GM21723 (cell line): ENCODE measurements around the gene MRGPRX3.
"Not testable (repeated sequence)": the region's sequence is repeated elsewhere in the genome, so short reads cannot be mapped to it uniquely, and the experiment has no call there.

Experiments
- ATAC-seq: cut with Tn5 transposase; IDR thresholded peaks from one replicate; pipeline ENCODE4 v1.9.1; 2021; ENCODE audit warnings: mild to moderate bottlenecking, moderate library complexity; ENCODE audit not compliant: unreplicated experiment

Gene MRGPRX3

GRCh38 chr11:18132341-18132740 lies at the start of gene MRGPRX3:
MRGPRX3 (plus strand) TSS chr11:18132571; CDS start chr11:18137203, 4,632 bp downstream.
- ATAC-seq: no peak

DNA sequence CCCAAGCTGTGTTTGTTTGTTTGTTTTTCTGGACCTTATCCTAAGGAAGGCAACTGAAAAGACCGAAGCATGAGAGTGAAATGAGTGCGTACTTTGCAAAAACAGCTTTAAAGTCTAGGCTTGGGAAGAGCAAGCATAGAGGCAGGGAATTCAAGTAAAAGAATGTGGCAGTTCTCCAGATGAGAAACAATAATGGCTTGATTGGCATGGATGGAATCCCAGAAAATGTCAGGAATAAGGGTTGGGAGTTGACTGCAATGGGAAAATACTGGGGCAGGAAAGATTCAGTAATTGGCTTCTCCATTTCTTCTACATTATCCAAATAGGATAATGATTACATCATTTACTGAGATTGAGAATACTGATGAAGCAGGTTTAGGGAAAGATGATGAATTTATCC lies 44.0 kb upstream of the MRGPRX3 start:
- no peak for ATAC-seq

DNA sequence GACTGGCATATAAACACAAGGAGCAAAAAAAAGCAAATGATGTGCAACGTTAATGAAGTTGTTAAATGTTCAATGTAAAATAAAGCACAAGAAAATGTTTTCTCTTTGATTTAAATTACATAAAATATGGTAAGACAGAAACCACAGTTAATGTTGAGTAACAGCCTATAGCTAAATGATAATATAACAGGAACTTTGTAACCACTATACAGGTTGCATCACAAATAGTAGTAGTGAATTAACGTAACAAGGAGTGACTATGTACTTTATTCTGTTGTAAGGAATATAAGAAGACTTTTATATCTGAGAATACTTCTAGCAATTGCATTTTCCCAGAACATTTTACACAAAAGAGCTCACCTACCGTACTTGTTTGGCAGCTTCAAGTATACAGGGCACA lies 43.4 kb upstream of the MRGPRX3 start:
- ATAC-seq: no peak

DNA sequence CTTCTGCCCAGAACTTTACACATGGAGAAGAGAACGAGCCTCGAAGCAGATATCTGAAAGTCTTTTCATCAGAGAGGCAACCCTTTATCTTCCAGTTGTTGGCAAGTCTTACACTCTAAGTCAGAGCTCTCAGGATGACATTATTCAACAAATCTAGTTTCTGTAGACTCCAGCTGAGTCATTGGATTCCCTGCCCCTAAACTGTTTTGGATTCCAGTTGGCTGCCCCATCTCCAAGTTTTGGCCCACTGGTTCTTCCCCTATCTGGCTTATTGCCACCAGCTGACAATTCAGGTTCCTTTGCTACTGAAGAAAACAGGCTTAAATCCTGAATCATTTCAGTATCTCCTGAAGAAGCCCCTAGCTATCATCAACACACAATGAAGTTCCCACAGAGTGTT lies 40.6 kb upstream of the MRGPRX3 start:
- ATAC-seq: no peak

GRCh38 chr11:18093959-18094358 lies 38.4 kb upstream of the MRGPRX3 start:
- ATAC-seq: no peak

- ATAC-seq: no peak
Measured at GRCh38 chr11:18100926-18101656, 31.3 kb upstream of the MRGPRX3 start.

DNA sequence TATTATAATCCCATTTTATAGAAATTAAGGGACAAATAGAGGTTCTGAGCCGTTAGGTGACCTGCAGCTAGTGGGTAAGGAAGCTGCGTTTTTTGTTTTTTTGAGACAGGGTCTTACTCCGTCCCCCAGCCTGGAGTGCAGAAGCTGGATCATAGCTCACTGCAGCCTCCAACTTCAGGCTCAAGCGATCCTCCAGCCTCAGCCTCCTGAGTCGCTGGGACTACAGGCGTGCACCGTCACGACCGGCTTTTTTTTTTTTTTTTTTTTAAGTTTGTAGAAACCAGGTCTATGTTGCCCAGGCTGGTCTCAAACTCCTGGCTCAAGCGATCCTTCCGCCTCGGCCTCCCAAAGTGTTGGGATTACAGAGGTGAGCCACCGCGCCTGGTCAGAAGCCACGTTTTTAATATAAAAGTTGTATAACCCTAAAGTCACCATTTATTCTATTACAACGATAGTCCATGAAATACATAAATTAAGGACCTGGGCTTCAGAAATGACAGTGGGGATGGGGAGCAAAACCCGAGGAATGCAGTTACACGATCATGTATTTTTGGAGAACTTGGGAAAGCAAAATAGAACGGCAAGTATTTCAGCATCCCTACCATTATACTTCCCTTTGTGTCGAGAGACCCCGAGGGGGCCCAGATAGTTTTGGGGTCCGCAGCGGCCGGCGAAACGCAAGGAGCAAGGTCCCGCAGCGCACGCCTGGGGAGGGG lies 27.1 kb upstream of the MRGPRX3 start:
- no peak for ATAC-seq

- ATAC-seq: peak; percentile 97
Measured at GRCh38 chr11:18105802-18106574, 26.4 kb upstream of the MRGPRX3 start, which contains the start of gene SAAL1. SAAL1 (minus strand) TSS chr11:18106082; CDS start chr11:18106041, 41 bp downstream.

DNA sequence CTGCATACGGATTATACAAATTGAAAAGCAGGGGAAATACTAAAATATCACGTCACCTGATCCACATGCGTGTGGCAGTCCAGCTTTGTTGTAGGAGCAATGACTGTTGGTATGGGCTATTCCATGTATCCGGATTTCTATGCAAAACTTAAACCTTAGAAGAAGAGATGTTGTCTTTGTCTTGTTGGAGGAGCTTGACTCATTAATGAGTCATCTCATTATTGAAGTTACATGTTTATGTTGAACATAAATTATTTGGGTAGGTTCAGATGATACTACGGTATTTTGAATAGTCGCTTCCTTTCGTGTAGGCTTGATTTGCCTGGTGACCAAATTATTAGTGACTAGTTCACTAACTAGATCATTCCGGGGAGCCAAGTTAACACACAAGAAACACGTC lies 25.7 kb upstream of the MRGPRX3 start:
- ATAC-seq: no peak

DNA sequence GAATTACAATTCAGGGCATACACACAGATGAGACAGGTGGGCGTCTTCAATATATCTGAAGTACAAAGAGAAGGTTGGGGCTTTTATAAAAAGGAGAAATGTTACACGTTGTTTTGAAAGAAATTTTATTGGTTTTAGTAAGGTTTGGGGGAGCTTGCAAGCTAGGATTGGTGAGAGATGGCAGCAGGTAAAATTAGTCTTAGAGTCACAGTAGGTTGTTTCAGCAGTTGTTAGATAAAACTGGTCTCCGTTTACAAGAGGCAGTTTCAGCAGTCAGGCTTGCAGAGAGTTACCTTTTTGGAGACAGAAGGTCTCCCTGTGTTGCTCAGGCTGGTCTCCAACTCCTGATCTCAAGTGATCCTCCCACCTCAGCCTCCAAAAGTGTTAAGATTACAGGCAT lies 24.1 kb upstream of the MRGPRX3 start:
- ATAC-seq: no peak

- no peak for ATAC-seq
Measured at GRCh38 chr11:18111005-18111404, 21.4 kb upstream of the MRGPRX3 start.

DNA sequence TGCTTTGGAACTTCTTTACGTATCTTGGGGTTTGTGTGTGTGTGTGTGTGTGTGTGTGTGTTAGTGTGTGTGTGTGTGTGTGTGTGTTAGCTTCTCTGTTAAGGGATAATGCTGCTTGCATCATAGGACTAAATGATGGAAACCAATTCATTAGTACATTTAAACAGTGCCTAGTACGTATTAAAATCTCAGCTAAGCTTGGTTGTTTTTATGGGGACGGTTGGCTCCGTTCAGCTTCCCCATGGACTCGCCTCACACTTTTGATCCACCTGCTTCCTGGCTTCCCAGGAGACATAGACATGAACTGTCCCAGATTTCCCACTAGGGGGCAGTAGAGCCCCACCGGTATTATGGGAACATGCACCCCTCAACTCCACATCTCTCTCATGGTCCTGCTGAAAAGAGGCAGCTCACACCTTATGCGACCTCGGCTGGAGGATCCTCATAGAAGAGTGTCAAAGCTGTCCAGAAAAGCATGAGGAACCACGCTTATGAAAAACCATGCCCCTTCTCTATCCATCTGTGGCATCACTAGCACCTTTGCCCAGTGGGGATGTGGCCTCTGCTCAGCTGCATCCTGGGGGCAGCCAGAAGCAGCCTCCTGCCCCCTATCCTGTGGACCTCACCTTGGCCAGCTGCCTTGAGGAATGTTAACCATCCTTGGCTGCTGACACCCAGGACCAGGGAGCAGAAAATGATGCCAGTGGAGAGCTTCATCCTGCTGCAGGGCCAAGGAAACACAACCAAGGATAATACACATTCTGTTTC lies 16.8 kb upstream of the MRGPRX3 start:
- peak; percentile 93 for ATAC-seq

DNA sequence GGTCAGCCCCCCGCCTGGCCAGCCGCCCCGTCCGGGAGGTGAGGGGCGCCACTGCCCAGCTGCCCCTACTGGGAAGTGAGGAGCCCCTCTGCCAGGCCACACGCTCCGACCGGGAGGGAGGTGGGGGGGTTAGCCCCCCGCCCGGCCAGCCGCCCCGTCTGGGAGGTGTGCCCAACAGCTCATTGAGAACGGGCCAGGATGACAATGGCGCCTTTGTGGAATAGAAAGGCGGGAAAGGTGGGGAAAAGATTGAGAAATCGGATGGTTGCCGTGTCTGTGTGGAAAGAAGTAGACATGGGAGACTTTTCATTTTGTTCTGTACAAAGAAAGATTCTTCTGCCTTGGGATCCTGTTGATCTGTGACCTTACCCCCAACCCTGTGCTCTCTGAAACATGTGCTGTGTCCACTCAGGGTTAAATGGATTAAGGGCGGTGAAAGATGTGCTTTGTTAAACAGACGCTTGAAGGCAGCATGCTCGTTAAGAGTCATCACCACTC lies 11.0 kb upstream of the MRGPRX3 start:
- ATAC-seq: not testable (repeated sequence)

- not testable (repeated sequence) for ATAC-seq
Measured at GRCh38 chr11:18131115-18131514, 1.3 kb upstream of the MRGPRX3 start.

DNA sequence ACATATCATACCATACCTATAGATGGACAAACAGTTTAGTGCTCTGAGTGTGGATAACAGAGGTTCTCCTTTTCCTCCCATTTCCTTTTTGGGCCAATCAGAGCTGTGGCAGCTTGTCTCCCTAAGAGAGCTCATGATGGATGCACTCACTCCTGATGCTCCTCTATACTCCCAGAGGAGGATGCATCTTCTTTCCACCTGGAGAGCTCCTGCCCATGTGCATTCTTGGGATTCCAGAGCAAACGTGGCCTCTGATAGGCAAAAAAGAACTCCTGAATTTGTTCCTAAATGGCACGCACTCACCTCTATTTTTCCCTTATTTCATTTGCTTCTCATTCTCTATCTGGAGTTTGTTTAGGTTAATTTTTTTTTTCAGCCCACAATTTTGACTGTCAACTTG lies 2.9 kb downstream of the MRGPRX3 start:
- ATAC-seq: no peak

DNA sequence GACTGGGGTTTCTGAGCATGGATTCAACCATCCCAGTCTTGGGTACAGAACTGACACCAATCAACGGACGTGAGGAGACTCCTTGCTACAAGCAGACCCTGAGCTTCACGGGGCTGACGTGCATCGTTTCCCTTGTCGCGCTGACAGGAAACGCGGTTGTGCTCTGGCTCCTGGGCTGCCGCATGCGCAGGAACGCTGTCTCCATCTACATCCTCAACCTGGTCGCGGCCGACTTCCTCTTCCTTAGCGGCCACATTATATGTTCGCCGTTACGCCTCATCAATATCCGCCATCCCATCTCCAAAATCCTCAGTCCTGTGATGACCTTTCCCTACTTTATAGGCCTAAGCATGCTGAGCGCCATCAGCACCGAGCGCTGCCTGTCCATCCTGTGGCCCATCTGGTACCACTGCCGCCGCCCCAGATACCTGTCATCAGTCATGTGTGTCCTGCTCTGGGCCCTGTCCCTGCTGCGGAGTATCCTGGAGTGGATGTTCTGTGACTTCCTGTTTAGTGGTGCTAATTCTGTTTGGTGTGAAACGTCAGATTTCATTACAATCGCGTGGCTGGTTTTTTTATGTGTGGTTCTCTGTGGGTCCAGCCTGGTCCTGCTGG lies 4.9 kb downstream of the MRGPRX3 start:
- no peak for ATAC-seq

DNA sequence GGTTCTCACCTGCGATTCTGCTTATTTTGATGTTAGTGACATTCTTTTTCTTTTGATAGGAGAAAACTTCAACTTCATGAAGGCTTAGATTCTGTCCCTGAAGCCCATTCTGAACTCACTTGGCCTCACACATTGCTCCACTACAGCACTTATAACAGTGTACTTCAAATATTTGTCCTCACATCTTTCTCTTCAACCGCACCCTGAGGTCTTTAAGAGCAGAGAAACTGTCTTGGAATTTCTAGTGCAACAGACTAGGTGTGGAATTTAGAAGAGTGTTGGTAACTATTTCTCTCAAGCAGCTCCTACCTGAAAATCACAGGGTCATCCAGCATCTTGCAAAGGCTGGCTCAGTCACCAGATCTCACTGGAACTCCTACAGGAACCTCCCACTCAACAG lies 7.8 kb downstream of the MRGPRX3 start:
- ATAC-seq: no peak

- ATAC-seq: no peak
Measured at GRCh38 chr11:18144243-18144642, 11.9 kb downstream of the MRGPRX3 start.

DNA sequence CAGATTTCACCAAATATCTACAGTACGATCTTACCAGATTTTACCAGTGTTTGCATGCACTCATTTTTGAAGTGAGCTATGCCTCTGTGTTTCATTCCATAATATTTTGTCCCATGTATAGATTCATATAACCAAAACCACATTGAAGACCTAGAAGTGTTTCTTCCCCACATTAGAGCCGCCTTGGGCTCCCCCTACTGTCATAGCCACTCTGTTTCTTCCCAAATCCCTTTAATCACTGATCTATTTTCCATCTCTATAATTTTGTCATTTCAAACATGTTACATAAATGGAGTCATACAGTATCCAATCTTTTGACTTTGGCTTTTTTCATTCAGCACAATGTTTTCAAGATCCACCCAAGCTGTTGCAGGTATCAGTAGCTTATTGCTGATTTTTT lies 12.7 kb downstream of the MRGPRX3 start:
- no peak for ATAC-seq

DNA sequence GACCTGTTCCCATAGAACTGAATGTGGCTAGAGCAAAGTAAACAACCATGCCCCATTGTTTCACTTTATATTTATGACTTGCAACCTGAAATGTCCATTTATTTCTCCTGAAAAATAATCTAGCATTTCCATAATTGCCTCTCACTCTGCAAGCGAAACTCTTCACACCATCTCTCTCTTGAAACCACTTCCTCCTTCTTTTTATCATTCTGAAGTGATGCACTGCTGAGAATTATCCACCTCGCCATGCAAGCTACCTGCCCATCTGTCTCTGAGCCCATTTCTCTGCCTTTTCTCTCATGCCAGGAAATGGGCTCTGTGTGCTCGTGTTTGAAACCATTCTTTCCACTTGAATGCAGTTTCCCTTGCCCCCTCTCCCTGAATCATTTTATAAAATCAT lies 13.5 kb downstream of the MRGPRX3 start:
- no peak for ATAC-seq
